ENCODE data around the gene MTF1.

The MTF1 gene

GRCh38 chr1:37831809-37832208 lies 27.6 kb downstream of the MTF1 start:
- no peak for DNase-seq (ENCODE audit: low read depth in 4 of 4, low spot score in 1 of 4)

GRCh38 chr1:37831109-37831508 lies 28.3 kb downstream of the MTF1 start:
- no peak for DNase-seq (ENCODE audit: low read depth in 4 of 4, low spot score in 1 of 4)

GRCh38 chr1:37828410-37829074 lies 30.9 kb downstream of the MTF1 start:
- DNase-seq (ENCODE audit: low read depth in 4 of 4, low spot score in 1 of 4): no peak

DNA sequence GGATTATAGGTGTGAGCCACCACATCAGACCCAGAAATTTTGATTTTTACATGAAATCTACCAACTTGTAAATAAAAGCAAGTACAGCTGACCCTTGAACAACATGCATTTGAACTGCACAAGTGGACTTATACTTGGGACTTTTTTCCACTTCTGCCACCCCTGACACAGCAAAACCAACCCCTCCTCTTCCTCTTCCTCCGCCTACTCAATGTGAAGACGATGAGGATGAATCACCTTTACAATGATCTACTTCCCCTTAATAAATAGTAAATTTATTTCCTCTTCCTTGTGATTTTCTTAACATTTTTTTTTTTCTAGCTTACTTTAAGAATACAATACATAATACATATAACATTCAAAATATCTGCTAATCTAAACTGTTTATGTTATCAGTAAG lies 33.9 kb downstream of the MTF1 start:
- DNase-seq (ENCODE audit: low read depth in 4 of 4, low spot score in 1 of 4): no peak

GRCh38 chr1:37824001-37824400 lies 35.4 kb downstream of the MTF1 start:
- DNase-seq (ENCODE audit: low read depth in 4 of 4, low spot score in 1 of 4): no peak

- DNase-seq (ENCODE audit: low read depth in 4 of 4, low spot score in 1 of 4): no peak
Observed at GRCh38 chr1:37822906-37823815, 36.2 kb downstream of the MTF1 start.

GRCh38 chr1:37821481-37821880 lies 37.9 kb downstream of the MTF1 start:
- DNase-seq (ENCODE audit: low read depth in 4 of 4, low spot score in 1 of 4): no peak

DNA sequence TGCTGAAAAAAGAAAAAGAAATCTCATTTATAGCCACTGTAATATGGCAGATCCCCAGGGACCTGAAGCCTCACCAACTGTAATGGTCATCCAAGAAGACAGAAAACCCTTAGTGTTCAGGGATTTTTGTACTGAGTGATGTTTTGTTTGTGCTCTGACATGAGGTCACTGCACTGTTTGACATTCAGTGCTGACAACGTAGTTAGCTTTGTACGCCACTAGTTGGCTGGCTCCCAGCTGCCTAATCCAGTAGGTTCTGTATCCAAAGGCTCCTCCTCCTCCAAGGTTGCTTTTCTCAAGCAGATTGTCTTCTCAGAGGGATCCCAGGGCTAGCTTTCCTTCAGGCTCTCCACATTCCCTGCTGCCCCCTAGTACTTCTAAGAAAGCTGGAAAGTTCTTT lies 41.9 kb downstream of the MTF1 start:
- DNase-seq (ENCODE audit: low read depth in 4 of 4, low spot score in 1 of 4): no peak

GRCh38 chr1:37814252-37814651 lies 45.1 kb downstream of the MTF1 start:
- no peak for DNase-seq (ENCODE audit: low read depth in 4 of 4, low spot score in 1 of 4)

DNA sequence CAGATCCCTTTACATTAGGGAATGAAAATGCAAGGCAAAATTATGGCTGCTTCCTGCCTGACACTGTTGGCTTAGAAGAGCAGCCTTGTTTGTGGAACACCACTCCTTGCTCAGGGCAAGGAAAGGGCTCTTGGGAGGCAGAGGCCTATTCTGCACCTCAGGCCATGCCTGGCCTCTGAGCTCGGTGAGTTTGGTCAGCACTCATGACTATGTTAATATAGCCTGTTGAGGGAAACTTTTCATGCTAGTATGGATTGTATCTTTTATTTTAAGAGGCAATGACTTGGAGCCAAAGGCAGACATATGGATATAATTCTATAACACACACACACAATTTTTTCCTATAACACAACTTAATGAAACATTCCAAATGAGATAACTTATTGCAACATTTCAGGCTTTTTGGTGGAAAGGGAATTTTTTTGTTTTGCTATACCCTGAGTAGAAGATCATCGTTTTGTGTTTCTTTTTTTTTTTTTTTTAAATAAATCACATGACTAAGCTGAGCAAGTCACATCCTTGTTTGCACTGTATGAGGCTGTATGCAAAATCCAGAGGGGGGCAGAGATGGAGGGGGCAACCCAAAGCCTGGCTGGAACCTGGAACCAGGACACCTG lies 45.8 kb downstream of the MTF1 start:
- DNase-seq (ENCODE audit: low read depth in 4 of 4, low spot score in 1 of 4): no peak

GRCh38 chr1:37811027-37811655 lies 48.3 kb downstream of the MTF1 start:
- peak; percentile 25 to 51 (median 34) for DNase-seq (ENCODE audit: low read depth in 4 of 4, low spot score in 1 of 4)

DNA sequence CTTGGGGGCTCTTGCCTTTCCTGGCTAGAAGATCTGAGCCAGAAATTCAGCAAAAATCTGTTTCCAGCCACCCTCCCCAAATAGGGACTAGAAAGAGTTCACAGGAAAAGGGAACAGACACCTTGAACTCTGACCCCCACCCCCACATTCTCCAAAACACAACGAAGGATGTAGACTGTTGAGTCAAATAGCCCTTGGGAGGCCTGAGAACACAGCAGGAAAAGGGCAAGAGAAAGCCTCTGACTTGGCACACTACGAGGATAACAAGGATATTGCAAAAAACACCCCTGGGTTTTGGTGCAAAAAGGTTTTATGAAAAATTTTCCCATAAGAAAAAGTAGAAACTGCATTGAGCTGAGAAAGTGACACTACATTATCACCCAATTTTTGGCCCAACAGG lies 49.5 kb downstream of the MTF1 start:
- DNase-seq (ENCODE audit: low read depth in 4 of 4, low spot score in 1 of 4): no peak

DNA sequence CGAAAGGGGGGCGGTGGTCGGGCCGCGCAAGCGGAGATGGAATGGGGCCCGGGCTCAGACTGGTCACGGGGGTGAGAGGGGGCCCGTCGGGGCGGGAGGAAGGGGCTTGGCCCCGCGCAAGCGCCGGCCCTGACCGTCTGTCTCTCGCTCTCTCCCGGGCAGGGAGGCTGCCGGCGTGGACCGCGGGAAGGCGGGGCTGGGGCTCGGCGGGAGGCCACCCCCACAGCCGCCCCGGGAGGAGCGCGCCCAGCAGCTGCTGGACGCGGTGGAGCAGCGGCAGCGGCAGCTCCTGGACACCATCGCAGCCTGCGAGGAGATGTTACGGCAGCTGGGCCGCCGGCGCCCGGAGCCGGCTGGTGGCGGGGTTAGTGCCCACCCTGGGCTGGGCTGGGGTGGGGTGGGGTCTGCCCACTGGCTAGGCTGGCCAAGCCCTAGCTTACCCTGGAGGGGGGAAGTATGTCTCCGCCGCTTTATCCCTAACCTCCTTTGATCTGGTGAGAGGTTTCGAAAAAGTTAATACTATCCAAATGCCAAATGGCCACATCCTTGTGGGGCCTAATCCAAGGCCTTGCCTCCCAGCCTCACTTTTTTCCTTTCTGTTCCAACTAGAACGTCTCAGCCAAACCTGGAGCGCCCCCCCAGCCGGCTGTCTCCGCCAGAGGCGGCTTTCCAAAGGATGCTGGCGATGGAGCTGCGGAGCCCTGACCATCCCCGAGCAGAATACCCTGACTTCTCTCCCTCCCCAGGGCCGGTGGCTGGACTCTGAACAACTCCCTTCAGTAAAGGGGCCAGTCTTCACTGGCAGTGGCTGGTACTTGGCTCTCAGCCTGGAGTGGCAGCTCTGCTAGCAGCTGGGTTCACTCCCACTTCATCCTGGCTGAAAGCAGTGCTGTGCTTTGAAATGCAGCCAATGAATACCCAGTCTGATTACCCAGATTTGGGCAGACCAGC lies 50.7 kb downstream of the MTF1 start:
- DNase-seq (ENCODE audit: low read depth in 4 of 4, low spot score in 1 of 4): peak in 1 of 4 experiments; percentile 25

GRCh38 chr1:37807555-37808368 lies 51.6 kb downstream of the MTF1 start, which contains the start of the genes C1orf122 and YRDC:
C1orf122 (plus strand) TSS chr1:37807790; CDS start chr1:37808405, 615 bp downstream.
YRDC (minus strand) TSS chr1:37808208; CDS start chr1:37808180, 28 bp downstream.
- DNase-seq (ENCODE audit: low read depth in 4 of 4, low spot score in 1 of 4): peak; percentile 84 to 93 (median 88)

GRCh38 chr1:37807220-37807554 lies 52.2 kb downstream of the MTF1 start:
- no peak for DNase-seq (ENCODE audit: low read depth in 4 of 4, low spot score in 1 of 4)

- no peak for DNase-seq (ENCODE audit: low read depth in 4 of 4, low spot score in 1 of 4)
Observed at GRCh38 chr1:37802439-37802838, 57.0 kb downstream of the MTF1 start.

DNA sequence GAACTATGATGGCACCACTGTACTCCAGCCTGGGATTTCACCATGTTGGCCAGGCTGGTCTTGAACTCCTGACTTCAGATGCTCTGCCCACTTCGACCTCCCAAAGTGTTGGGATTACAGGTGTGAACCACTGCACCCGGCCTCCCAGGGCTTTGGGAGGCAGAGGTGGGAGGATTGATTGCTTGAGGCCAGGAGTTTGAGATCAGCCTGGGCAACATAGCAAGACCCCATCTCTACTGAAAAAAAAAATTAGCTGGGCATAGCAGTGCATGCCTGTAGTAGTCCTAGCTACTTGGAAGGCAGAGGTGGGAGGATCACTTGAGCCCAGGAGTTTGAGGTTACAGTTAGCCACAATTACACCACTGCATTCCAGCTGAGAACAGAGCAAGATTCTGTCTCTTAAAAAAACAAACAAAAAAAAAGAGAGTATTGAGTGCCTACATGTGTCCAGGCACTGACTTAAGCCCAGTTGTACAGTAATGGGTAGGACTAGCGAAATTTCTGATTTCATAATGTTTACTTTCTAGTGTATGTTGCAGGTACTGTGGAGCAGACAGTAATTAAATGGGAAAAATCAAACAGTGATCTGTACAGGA lies 61.5 kb downstream of the MTF1 start:
- DNase-seq (ENCODE audit: low read depth in 4 of 4, low spot score in 1 of 4): no peak

GRCh38 chr1:37795340-37796125 lies 63.9 kb downstream of the MTF1 start:
- DNase-seq (ENCODE audit: low read depth in 4 of 4, low spot score in 1 of 4): peak in 2 of 4 experiments; percentile 23 to 29

Measured in stimulated activated CD4-positive, alpha-beta T cell treated with anti-CD3 and anti-CD28 coated beads, Interleukin-1b, Interleukin-23, amount 100 ng/mL, for 24 hours (primary cell).